K562 (cell line): ENCODE data around the gene ABCA13. TPM values are rescaled to one million over a fixed set of nuclear protein-coding genes. Genes with fewer than 3 reads are reported as not detected.

Experiments
- ATAC-seq: fragments of 200-7000 bp; cut with Tn5 transposase; 3 replicates; pipeline ENCODE4 v1.9.1; 2020; ENCODE audit warnings: moderate library complexity
- BruUV-seq: library from RNA; stranded (reverse); fragments of 400-500 nt; replicated peaks from 2 replicates; lab custom pipeline; 2021; lab: Mats Ljungman, UMichigan
- CTCF ChIA-PET: fragments of 300-600 bp; formaldehyde crosslinking; extraction: SDS; loops from one replicate; lab custom pipeline; 2021; ENCODE audit warnings: low intra/inter-chr PET ratio; lab: Yijun Ruan, JAX
- POLR2A ChIA-PET: fragments of 300-600, 350-650 bp; sonication (Branson Sonifier 250); formaldehyde crosslinking; extraction: SDS; loops from one replicate; lab custom pipeline; 2021; ENCODE audit warnings: antibody characterized with exemption, inconsistent platforms; lab: Yijun Ruan, JAX
- DNase-seq, 4 experiments: peaks; one replicate each; pipeline versions ENCODE4 v3.0.0 to v3.0.0-alpha.2; 2011 to 2018; ENCODE audit warnings: low spot score in 3 of 4, mixed read lengths in 3 of 4; ENCODE audit errors: extremely low read depth in 1 of 4
- FAIRE-seq: peaks from 2 replicates; lab custom pipeline; 2011; peaks lifted over from hg19 to GRCh38; lab: Jason Lieb, UNC
- H2AFZ ChIP-seq: 2 replicates; pipeline ENCODE4 v1.6.0; 2011; ENCODE audit warnings: low read depth, low read length, control low read depth, inconsistent platforms
- H3K27ac ChIP-seq: fragments of 200-600 bp; 3 replicates; pipeline ENCODE4 v1.8.0; 2011; ENCODE audit warnings: low read depth, mild to moderate bottlenecking, control low read depth, inconsistent platforms, low read length, moderate library complexity, mixed read lengths; ENCODE audit errors: extremely low read depth
- H3K27me3 ChIP-seq, 2 experiments: fragments of 300-600 bp in 1 of 2; 2 replicates in 1 of 2; 3 replicates in 1 of 2; pipeline versions ENCODE4 v1.6.0 to v1.8.0; 2011; ENCODE audit warnings: inconsistent platforms in 2 of 2, low read length in 2 of 2, mild to moderate bottlenecking in 1 of 2, mixed read lengths in 1 of 2, moderate library complexity in 1 of 2; ENCODE audit not compliant: control insufficient read depth in 2 of 2, insufficient read depth in 2 of 2
- H3K36me3 ChIP-seq: fragments of 300-600 bp; 3 replicates; pipeline ENCODE4 v1.8.0; 2011; ENCODE audit warnings: mild to moderate bottlenecking, low read length, inconsistent platforms; ENCODE audit not compliant: control insufficient read depth, insufficient read depth
- H3K4me1 ChIP-seq, 2 experiments: fragments of 200-600 bp in 1 of 2; replicated peaks in 1 of 2; 2 replicates in 1 of 2; 3 replicates in 1 of 2; pipeline versions ENCODE4 v1.5.1 to v1.8.0; 2011; ENCODE audit warnings: inconsistent platforms in 2 of 2, low read length in 2 of 2, mild to moderate bottlenecking in 1 of 2, mixed read lengths in 1 of 2, moderate library complexity in 1 of 2; ENCODE audit not compliant: control insufficient read depth in 2 of 2, insufficient read depth in 2 of 2
- H3K4me2 ChIP-seq: 2 replicates; pipeline ENCODE4 v1.6.1; 2011; ENCODE audit warnings: low read length, control low read depth, inconsistent platforms, mixed read lengths; ENCODE audit not compliant: insufficient read depth
- H3K4me3 ChIP-seq: fragments of 200-600 bp; sonication (generic), shearing (Covaris generic); 2 replicates; pipeline ENCODE4 v1.5.1; 2016; ENCODE audit warnings: control low read depth, inconsistent platforms
- H3K79me2 ChIP-seq: fragments of 200-600 bp; 3 replicates; pipeline ENCODE4 v1.8.0; 2011; ENCODE audit warnings: low read length, inconsistent platforms; ENCODE audit not compliant: control insufficient read depth, insufficient read depth
- H3K9ac ChIP-seq, 2 experiments: 2 replicates each; pipeline versions ENCODE4 v1.6.0 to v1.6.1; 2011; ENCODE audit warnings: low read depth in 2 of 2, low read length in 2 of 2, control low read depth in 1 of 2, inconsistent platforms in 1 of 2, mild to moderate bottlenecking in 1 of 2, mixed read lengths in 1 of 2; ENCODE audit not compliant: insufficient read depth in 1 of 2
- H3K9me1 ChIP-seq: one replicate; pipeline ENCODE4 v1.6.0; 2011; ENCODE audit warnings: inconsistent platforms, mild to moderate bottlenecking, low read length, moderate library complexity; ENCODE audit not compliant: control insufficient read depth, insufficient read depth
- H3K9me3 ChIP-seq: replicated peaks from 2 replicates; pipeline ENCODE4 v1.5.1; 2011; ENCODE audit warnings: low read depth, low read length, inconsistent platforms; ENCODE audit not compliant: control insufficient read depth, insufficient read depth
- H4K20me1 ChIP-seq: replicated peaks from 2 replicates; pipeline ENCODE4 v1.6.1; 2011; ENCODE audit warnings: low read length, inconsistent platforms, mixed read lengths; ENCODE audit not compliant: control insufficient read depth, insufficient read depth
- GATAD2A ChIP-seq: fragments of 450-650 bp; IDR thresholded peaks from 2 replicates; pipeline ENCODE4 v1.6.1; 2017
- GTF2A2 ChIP-seq: IDR thresholded peaks from 2 replicates; pipeline ENCODE4 v1.6.1; 2016; ENCODE audit warnings: mild to moderate bottlenecking, missing genetic modification characterization, missing compliant biosample characterization
- MBD1 ChIP-seq: fragments of 250-450 bp; sonication (Bioruptor Pico); IDR thresholded peaks from 2 replicates; pipeline ENCODE4 v1.8.0; 2022; ENCODE audit warnings: inconsistent platforms
- RBFOX2 ChIP-seq: fragments of 200-400 bp; formaldehyde crosslinking; IDR thresholded peaks from 2 replicates; pipeline ENCODE4 v1.6.1; 2017; ENCODE audit warnings: low read depth, mild to moderate bottlenecking, low read length, moderate library complexity
- U2AF1 ChIP-seq: fragments of 200-400 bp; formaldehyde crosslinking; optimal IDR thresholded peaks from 2 replicates; pipeline ENCODE3; 2017; ENCODE audit warnings: mild to moderate bottlenecking, low read depth, low read length, moderate library complexity
- ZBTB7A ChIP-seq: IDR thresholded peaks from 2 replicates; pipeline ENCODE4 v1.6.1; 2011; ENCODE audit warnings: low read depth, mild to moderate bottlenecking, low read length, moderate library complexity, borderline replicate concordance; ENCODE audit not compliant: control insufficient read depth
- ZNF717 ChIP-seq: fragments of 250-450 bp; sonication (Bioruptor Pico); IDR thresholded peaks from 2 replicates; pipeline ENCODE4 v1.5.0; 2021
- WGBS: fragments of 100-300 bp; shearing (Covaris generic); methylation state at CpG from one replicate; pipeline ENCODE4 v1.1.6; 2016; ENCODE audit warnings: low coverage, mixed read lengths; ENCODE audit not compliant: insufficient coverage; ENCODE audit errors: missing lambda C conversion rate; 5-methylcytosine and 5-hydroxymethylcytosine counted together
- in situ Hi-C: fragments of 300-500 bp; cut with MboI; formaldehyde crosslinking; loops from 4 replicates; pipeline ENCODE4 v1.15.0; 2018; ENCODE audit warnings: inconsistent platforms, mixed read lengths
- intact Hi-C: fragments of 100-400 bp; cut with micrococcal nuclease; formaldehyde crosslinking; loops from 2 replicates; pipeline ENCODE4 v1.14.2; 2022
- polyA plus RNA-seq, 8 experiments: library from polyadenylated mRNA; depleted of rRNA in 4 of 8; stranded (reverse) in 5 of 8; unstranded in 3 of 8; fragments of >200 nt; fragmentation: Nextera tagmentation in 2 of 8; fragmentation: Illumina TruSeq in 1 of 8; extraction: Ambion mirVana in 2 of 8; extraction: Trizol in 1 of 8; gene quantifications; 2 replicates each; pipeline versions ENCODE4 v1.2.1 to v1.2.3, GENCODE V29; 2011 to 2014; ENCODE audit warnings: inconsistent platforms in 1 of 8, missing spikeins in 1 of 8
- total RNA-seq, 7 experiments: library from RNA; depleted of rRNA in 6 of 7; stranded (reverse); fragments of >200 nt in 6 of 7; fragmentation: Illumina TruSeq in 2 of 7; extraction: Trizol in 2 of 7; gene quantifications; 2 replicates each; pipeline versions ENCODE4 v1.2.1 to v1.2.3, GENCODE V29; 2011 to 2021; ENCODE audit warnings: low replicate concordance in 1 of 7

ABCA13 gene
- total and polyA plus RNA-seq, 9 of the 15 experiments (the other 6 are each of a cell fraction or from before 2014, with no cell fraction given): 0.14 to 1.5 (median 0.38) TPM

GRCh38 chr7:48301201-48301600 lies 129.9 kb downstream of the ABCA13 start:
- Histone ChIP-seq H3K4me1 (no peaks in the 10 kb centered on the region), H3K4me3 (no peak overlapping the region), H3K9me3 (no peaks in the 10 kb centered on the region), H2AFZ (no peak overlapping the region), H3K4me2 (no peak overlapping the region), H3K79me2 (no peaks in the 10 kb centered on the region), H3K27me3 (no peaks in the 10 kb centered on the region), H4K20me1 (no peaks in the 10 kb centered on the region), H3K27ac (no peak overlapping the region), H3K9ac (no peak overlapping the region), H3K36me3 (no peaks in the 10 kb centered on the region), H3K9me1 (no peaks in the 10 kb centered on the region)
- in situ Hi-C loops: no loop called here
- DNase-seq (no peak), ATAC-seq (no peak), FAIRE-seq (no peak)
- ChIA-PET POLR2A (interaction anchor here (0.5 kb wide), 1 partner anchor 9 kb away, joined by 4 read pairs; no protein-coding TSS in a partner anchor), CTCF (interaction anchor here (0.6 kb wide), 1 partner anchor 505 kb away, joined by 4 read pairs; no protein-coding TSS in a partner anchor)
- BruUV-seq: no TSS peak
- TF ChIP-seq GTF2A2: no peak
- no peak for TF ChIP-seq U2AF1
- TF ChIP-seq ZNF717 (CRISPR knock-in tag): no peak
- TF ChIP-seq RBFOX2: no peak
- no peak for TF ChIP-seq GATAD2A
- TF ChIP-seq ZBTB7A: no peak
- no peak for TF ChIP-seq MBD1 (CRISPR knock-in tag)
- WGBS: 4% methylated on average over 3 of the region's 3 CpGs
- intact Hi-C loops: no loop called here
